ENCODE data around the gene ZPBP.

The ZPBP gene

DNA sequence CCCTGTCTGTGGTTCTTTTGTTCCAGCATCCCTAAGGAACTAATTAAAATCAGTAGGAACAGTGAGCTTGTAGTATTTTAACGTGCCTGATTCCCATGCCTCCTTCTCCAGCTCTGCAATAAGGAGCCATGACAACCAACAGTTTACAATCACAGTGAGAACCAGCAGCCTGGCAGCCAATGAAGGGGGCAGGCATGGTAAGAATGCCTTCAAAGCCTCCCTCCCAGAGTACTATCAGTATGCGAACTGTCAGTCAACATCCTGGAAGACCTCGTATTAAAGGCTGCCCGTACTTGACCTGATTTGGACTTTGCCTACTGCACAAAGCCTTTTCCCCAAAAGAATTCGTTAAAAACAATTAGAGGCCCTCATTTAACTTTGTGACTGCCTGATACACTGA, 7.7 kb downstream of the ZPBP start:
- H3K4me3 ChIP-seq (ENCODE audit: low read depth in 1 of 2, low read length in 2 of 2) = no peak overlapping the region
- H3K27ac ChIP-seq (ENCODE audit: low read length) = no peak overlapping the region
- H3K27me3 ChIP-seq (ENCODE audit: insufficient read depth, low read length, poor library complexity) = peaks cover 28% of the 10 kb centered on the region
- DNase-seq = no peak
- H3K36me3 ChIP-seq (ENCODE audit: insufficient read depth, low read length) = no peaks in the 10 kb centered on the region
- no peaks in the 10 kb centered on the region for H3K4me1 ChIP-seq (ENCODE audit: insufficient read depth, low read length)
- no peaks in the 10 kb centered on the region for H3K79me2 ChIP-seq (ENCODE audit: insufficient read depth, low read length)
- H2AFZ ChIP-seq (ENCODE audit: low read depth, low read length) = no peak overlapping the region
- TF ChIP-seq, protein P1, sequence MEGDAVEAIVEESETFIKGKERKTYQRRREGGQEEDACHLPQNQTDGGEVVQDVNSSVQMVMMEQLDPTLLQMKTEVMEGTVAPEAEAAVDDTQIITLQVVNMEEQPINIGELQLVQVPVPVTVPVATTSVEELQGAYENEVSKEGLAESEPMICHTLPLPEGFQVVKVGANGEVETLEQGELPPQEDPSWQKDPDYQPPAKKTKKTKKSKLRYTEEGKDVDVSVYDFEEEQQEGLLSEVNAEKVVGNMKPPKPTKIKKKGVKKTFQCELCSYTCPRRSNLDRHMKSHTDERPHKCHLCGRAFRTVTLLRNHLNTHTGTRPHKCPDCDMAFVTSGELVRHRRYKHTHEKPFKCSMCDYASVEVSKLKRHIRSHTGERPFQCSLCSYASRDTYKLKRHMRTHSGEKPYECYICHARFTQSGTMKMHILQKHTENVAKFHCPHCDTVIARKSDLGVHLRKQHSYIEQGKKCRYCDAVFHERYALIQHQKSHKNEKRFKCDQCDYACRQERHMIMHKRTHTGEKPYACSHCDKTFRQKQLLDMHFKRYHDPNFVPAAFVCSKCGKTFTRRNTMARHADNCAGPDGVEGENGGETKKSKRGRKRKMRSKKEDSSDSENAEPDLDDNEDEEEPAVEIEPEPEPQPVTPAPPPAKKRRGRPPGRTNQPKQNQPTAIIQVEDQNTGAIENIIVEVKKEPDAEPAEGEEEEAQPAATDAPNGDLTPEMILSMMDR (IDR thresholded peaks at IDR 0.05; ENCODE audit: borderline replicate concordance, extremely low read depth, low read length, poor library complexity, severe bottlenecking) = no peak
- no peak for TF ChIP-seq EZH2 (IDR thresholded peaks at IDR 0.05; ENCODE audit: borderline replicate concordance, low read depth, low read length, severe bottlenecking)
- no peak for ATAC-seq (ENCODE audit: insufficient read depth, low read depth)
- no peak overlapping the region for H3K9ac ChIP-seq (ENCODE audit: low read depth, low read length)
- H4K20me1 ChIP-seq (ENCODE audit: insufficient read depth, low read length) = no peaks in the 10 kb centered on the region
- H3K9me3 ChIP-seq (ENCODE audit: insufficient read depth, low read length, severe bottlenecking) = no peaks in the 10 kb centered on the region
- H3K4me2 ChIP-seq (ENCODE audit: insufficient read depth, low read length) = no peak overlapping the region

DNA sequence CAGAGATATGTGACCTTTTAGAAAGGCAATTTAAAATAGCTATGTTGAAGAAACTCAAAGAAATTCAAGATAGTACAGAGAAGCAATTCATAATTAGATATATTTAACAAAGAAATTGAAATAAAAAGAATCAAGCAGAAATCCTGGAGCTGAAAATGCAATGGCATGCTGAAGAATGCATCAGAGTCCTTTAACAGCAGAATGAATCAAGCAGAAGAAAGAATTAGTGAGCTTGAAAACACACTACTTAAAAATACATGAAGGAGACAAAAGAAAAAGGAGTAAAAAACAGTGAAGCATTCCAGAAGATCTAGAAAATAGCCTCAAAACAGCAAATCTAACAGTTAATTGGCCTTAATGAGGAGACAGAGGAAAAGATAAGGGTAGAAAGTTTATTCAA, 20.0 kb downstream of the ZPBP start:
- H3K9ac ChIP-seq (ENCODE audit: low read depth, low read length) = no peak overlapping the region
- TF ChIP-seq, protein P1 (IDR thresholded peaks at IDR 0.05; ENCODE audit: borderline replicate concordance, extremely low read depth, low read length, poor library complexity, severe bottlenecking) = no peak
- no peak for TF ChIP-seq EZH2 (IDR thresholded peaks at IDR 0.05; ENCODE audit: borderline replicate concordance, low read depth, low read length, severe bottlenecking)
- H3K4me1 ChIP-seq (ENCODE audit: insufficient read depth, low read length) = peaks cover 19% of the 10 kb centered on the region
- DNase-seq (no peak), ATAC-seq (ENCODE audit: insufficient read depth, low read depth) (no peak)
- H4K20me1 ChIP-seq (ENCODE audit: insufficient read depth, low read length) = no peaks in the 10 kb centered on the region
- H3K4me3 ChIP-seq (ENCODE audit: low read depth in 1 of 2, low read length in 2 of 2) = no peak overlapping the region
- no peaks in the 10 kb centered on the region for H3K79me2 ChIP-seq (ENCODE audit: insufficient read depth, low read length)
- H3K9me3 ChIP-seq (ENCODE audit: insufficient read depth, low read length, severe bottlenecking) = peaks cover 3% of the 10 kb centered on the region
- H3K27ac ChIP-seq (ENCODE audit: low read length) = no peak overlapping the region
- peaks cover 4% of the 10 kb centered on the region for H3K27me3 ChIP-seq (ENCODE audit: insufficient read depth, low read length, poor library complexity)
- H2AFZ ChIP-seq (ENCODE audit: low read depth, low read length) = no peak overlapping the region
- no peak overlapping the region for H3K4me2 ChIP-seq (ENCODE audit: insufficient read depth, low read length)
- no peaks in the 10 kb centered on the region for H3K36me3 ChIP-seq (ENCODE audit: insufficient read depth, low read length)

DNA sequence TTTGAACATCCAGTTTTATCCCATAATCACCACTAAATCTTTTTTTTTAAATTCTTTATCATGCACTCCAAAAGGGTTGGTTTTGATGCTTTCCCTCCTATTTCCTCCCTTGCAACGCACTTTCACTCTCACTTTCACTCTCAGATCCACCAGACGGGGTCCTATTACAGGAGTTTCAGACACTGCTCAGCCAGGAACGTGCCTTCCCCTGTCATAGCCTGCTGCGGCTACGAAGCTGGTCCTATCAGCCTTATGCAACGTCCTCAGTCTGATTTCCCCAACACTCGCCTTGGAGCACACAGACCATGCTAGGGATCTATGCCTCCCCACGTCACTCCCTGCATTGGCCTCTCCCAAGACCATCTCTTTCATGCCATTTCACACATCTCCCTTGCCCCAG, 23.4 kb downstream of the ZPBP start:
- Histone ChIP-seq H2AFZ (ENCODE audit: low read depth, low read length) (peak overlapping the region; percentile 78), H3K36me3 (ENCODE audit: insufficient read depth, low read length) (no peaks in the 10 kb centered on the region), H3K27ac (ENCODE audit: low read length) (peak overlapping the region; percentile 40), H3K4me2 (ENCODE audit: insufficient read depth, low read length) (peak overlapping the region; percentile 65), H3K79me2 (ENCODE audit: insufficient read depth, low read length) (no peaks in the 10 kb centered on the region), H3K4me3 (ENCODE audit: low read depth in 1 of 2, low read length in 2 of 2) (peak overlapping the region in 1 of 2 experiments; percentile 53; a peak in 2 of 4 replicates), H3K9me3 (ENCODE audit: insufficient read depth, low read length, severe bottlenecking) (peaks cover 3% of the 10 kb centered on the region), H3K4me1 (ENCODE audit: insufficient read depth, low read length) (peaks cover 19% of the 10 kb centered on the region), H3K27me3 (ENCODE audit: insufficient read depth, low read length, poor library complexity) (no peaks in the 10 kb centered on the region), H3K9ac (ENCODE audit: low read depth, low read length) (peak overlapping the region; percentile 36), H4K20me1 (ENCODE audit: insufficient read depth, low read length) (no peaks in the 10 kb centered on the region)
- DNase-seq (peak; percentile 21), ATAC-seq (ENCODE audit: insufficient read depth, low read depth) (peak; percentile 64)
- TF ChIP-seq EZH2 (IDR thresholded peaks at IDR 0.05; ENCODE audit: borderline replicate concordance, low read depth, low read length, severe bottlenecking) = no peak

DNA sequence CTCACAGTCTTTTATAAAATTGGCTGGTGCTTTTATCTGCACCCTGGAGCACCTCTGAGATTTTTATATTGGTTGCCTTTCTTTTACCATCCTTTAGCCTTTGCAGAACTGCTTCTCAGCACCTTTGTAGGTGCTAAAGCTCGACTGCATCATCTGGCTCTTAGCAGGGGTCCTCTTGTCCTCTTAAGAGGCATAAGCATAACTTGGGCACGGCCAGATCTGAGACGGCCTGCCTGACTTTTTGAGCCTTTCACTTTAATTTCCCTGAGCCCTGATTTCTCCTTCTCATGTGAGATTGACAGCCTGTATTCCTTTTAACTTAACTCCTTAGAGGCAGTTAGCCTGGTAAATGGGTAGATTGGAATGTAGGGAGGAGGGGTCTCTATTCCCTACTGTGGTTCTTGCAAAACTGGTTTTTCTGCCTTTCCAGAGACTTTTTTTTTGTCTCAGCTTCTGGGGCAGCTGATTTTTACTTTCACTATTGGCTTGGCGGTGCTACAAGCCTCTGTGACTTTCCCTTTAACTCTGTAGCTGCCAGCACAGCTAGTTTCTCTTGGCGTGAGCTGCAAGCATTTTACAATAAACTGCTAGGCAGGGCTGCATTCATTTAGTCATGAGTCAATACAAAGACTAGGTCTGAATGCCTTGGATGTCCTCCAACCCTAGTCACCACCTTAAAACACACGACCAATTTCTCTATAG, 24.0 kb downstream of the ZPBP start:
- Histone ChIP-seq H3K4me2 (ENCODE audit: insufficient read depth, low read length) (peak overlapping the region; percentile 65), H3K9ac (ENCODE audit: low read depth, low read length) (peak overlapping the region; percentile 36), H4K20me1 (ENCODE audit: insufficient read depth, low read length) (no peaks in the 10 kb centered on the region), H3K79me2 (ENCODE audit: insufficient read depth, low read length) (no peaks in the 10 kb centered on the region), H3K4me1 (ENCODE audit: insufficient read depth, low read length) (peaks cover 19% of the 10 kb centered on the region), H3K27me3 (ENCODE audit: insufficient read depth, low read length, poor library complexity) (no peaks in the 10 kb centered on the region), H2AFZ (ENCODE audit: low read depth, low read length) (peak overlapping the region; percentile 78), H3K27ac (ENCODE audit: low read length) (peak overlapping the region; percentile 40), H3K4me3 (ENCODE audit: low read depth in 1 of 2, low read length in 2 of 2) (peak overlapping the region in 1 of 2 experiments; percentile 53; a peak in 3 of 4 replicates), H3K36me3 (ENCODE audit: insufficient read depth, low read length) (no peaks in the 10 kb centered on the region), H3K9me3 (ENCODE audit: insufficient read depth, low read length, severe bottlenecking) (peaks cover 3% of the 10 kb centered on the region)
- TF ChIP-seq, protein P1 (IDR thresholded peaks at IDR 0.05; ENCODE audit: borderline replicate concordance, extremely low read depth, low read length, poor library complexity, severe bottlenecking) = no peak
- TF ChIP-seq EZH2 (IDR thresholded peaks at IDR 0.05; ENCODE audit: borderline replicate concordance, low read depth, low read length, severe bottlenecking) = no peak
- DNase-seq (peak; percentile 54), ATAC-seq (ENCODE audit: insufficient read depth, low read depth) (peak; percentile 87)

Measured in DND-41 (cell line).